Right lobe of liver (tissue), 6 donors: ENCODE results near the gene MTFR2. TPM values are rescaled to one million over a fixed set of nuclear protein-coding genes. Genes with fewer than 3 reads are reported as not detected.
A peak's percentile ranks its signal among the peaks of the same experiment; 100 is the strongest.

Experiments used
- ATAC-seq, 4 donors: fragments of 200-7000 bp; cut with Tn5 transposase; one replicate each; pipeline ENCODE4 v1.9.1; 2020; ENCODE audit warnings: mild to moderate bottlenecking in 4 of 4, moderate library complexity in 4 of 4
- DNase-seq, 3 donors: peaks; one replicate each; pipeline ENCODE4 v3.0.0-alpha.2; 2020
- H3K27ac ChIP-seq, 3 donors: fragments of 200-600 bp; one replicate each; pipeline ENCODE4 v1.8.0; 2022
- H3K27me3 ChIP-seq, 2 donors: fragments of 200-600 bp; one replicate each; pipeline ENCODE4 v1.8.0; 2022
- H3K36me3 ChIP-seq, 4 donors: fragments of 200-600 bp; sonication (generic) in 1 of 4; one replicate each; pipeline versions ENCODE4 v1.5.1 to v1.8.0; 2017 to 2022; ENCODE audit warnings: control low read depth in 1 of 4
- H3K4me1 ChIP-seq, 4 donors: fragments of 200-600 bp; sonication (generic) in 1 of 4; one replicate each; pipeline versions ENCODE4 v1.5.1 to v1.8.0; 2017 to 2022; ENCODE audit warnings: control low read depth in 1 of 4
- H3K4me3 ChIP-seq, 3 donors: fragments of 200-600 bp; one replicate each; pipeline ENCODE4 v1.8.0; 2022
- H3K9me3 ChIP-seq, 4 donors: fragments of 200-600 bp; sonication (generic) in 1 of 4; one replicate each; pipeline versions ENCODE4 v1.5.1 to v1.8.0; 2017 to 2022; ENCODE audit warnings: control low read depth in 1 of 4
- CTCF ChIP-seq, 4 donors: fragments of 200-600 bp in 3 of 4; fragments of 450-650 bp in 1 of 4; IDR thresholded peaks; one replicate each; pipeline versions ENCODE4 v1.5.1 to v1.8.0; 2016 to 2022; ENCODE audit warnings: antibody characterized with exemption in 4 of 4, mild to moderate bottlenecking in 2 of 4
- POLR2A ChIP-seq: fragments of 450-650 bp; IDR thresholded peaks from one replicate; pipeline ENCODE4 v1.6.1; 2017; ENCODE audit warnings: antibody characterized with exemption, mild to moderate bottlenecking
- WGBS: methylation state at CpG from one replicate; pipeline ENCODE4 v1.1.6; 2018; ENCODE audit warnings: low coverage, low lambda C conversion rate; ENCODE audit not compliant: insufficient coverage; ENCODE audit errors: missing lambda C conversion rate; 5-methylcytosine and 5-hydroxymethylcytosine counted together
- intact Hi-C, 2 donors: fragments of 100-400 bp; cut with DNase I; formaldehyde crosslinking; loops; one replicate each; pipeline versions ENCODE4 v1.11.2 to v1.14.1; 2022
- total RNA-seq, 6 experiments: library from RNA; depleted of rRNA in 2 of 6; stranded (reverse); fragments of >200 nt in 2 of 6; fragmentation: NEBNext Ultra II Directional in 3 of 6; extraction: Animal tissue kit (Norgen Biotek cat#: 25700) in 3 of 6; gene quantifications; one replicate each; pipeline versions ENCODE4 v1.1.0 to v1.2.4, GENCODE V29; 2016 to 2023
- donor health status: DM: no; HTN: yes; CAD: no.
- donor health status: DM: no; HTN: no; CAD: no.
- donor health status: DM: no; HTN: no; CAD: no.
- donor health status: DM: no; HTN: yes; CAD: no.
- donor health status: DM: no; HTN: yes; CAD: no.

Gene MTFR2
- total RNA-seq, 6 experiments from 2014 or later: 0.12 to 0.68 (median 0.45) TPM; not detected in 2

GRCh38 chr6:136232701-136233100 lies 17.4 kb downstream of the MTFR2 start:
- no peaks in the 10 kb centered on the region for H3K4me1 ChIP-seq
- intact Hi-C loops: no loop called here
- no peak overlapping the region for H3K4me3 ChIP-seq
- WGBS: 100% methylated on average over 1 of the region's 1 CpG
- TF ChIP-seq POLR2A (no peak), CTCF (IDR thresholded peaks at IDR 0.05) (no peak)
- ATAC-seq (no peak), DNase-seq (no peak)
- no peak overlapping the region for H3K27ac ChIP-seq
- no peaks in the 10 kb centered on the region for H3K27me3 ChIP-seq
- H3K36me3 ChIP-seq: no peaks in the 10 kb centered on the region
- H3K9me3 ChIP-seq: no peaks in the 10 kb centered on the region

GRCh38 chr6:136230219-136230853 lies 19.8 kb downstream of the MTFR2 start:
- no peak for ATAC-seq
- WGBS: 96% methylated on average over 2 of the region's 2 CpGs
- intact Hi-C loops: no loop called here

GRCh38 chr6:136228814-136229213 lies 21.3 kb downstream of the MTFR2 start:
- Histone ChIP-seq H3K27ac (no peak overlapping the region), H3K9me3 (no peaks in the 10 kb centered on the region), H3K27me3 (no peaks in the 10 kb centered on the region), H3K36me3 (no peaks in the 10 kb centered on the region), H3K4me3 (no peak overlapping the region), H3K4me1 (peaks cover 0 to 11% (median 0%) of the 10 kb centered on the region in 4 donors)
- 75% methylated on average over 2 of the region's 2 CpGs for WGBS
- ATAC-seq (no peak), DNase-seq (no peak)
- TF ChIP-seq CTCF (IDR thresholded peaks at IDR 0.05): no peak
- intact Hi-C loops: no loop called here

More at GRCh38 chr6:136230219-136230853, 19.8 kb downstream of the MTFR2 start:
- Histone ChIP-seq H3K27me3 (no peaks in the 10 kb centered on the region), H3K4me1 (peaks cover 0 to 11% (median 0%) of the 10 kb centered on the region in 4 donors), H3K36me3 (no peaks in the 10 kb centered on the region), H3K9me3 (no peaks in the 10 kb centered on the region), H3K4me3 (no peak overlapping the region), H3K27ac (no peak overlapping the region)
- TF ChIP-seq POLR2A (no peak), CTCF (IDR thresholded peaks at IDR 0.05) (no peak)
- no peak for DNase-seq

- Histone ChIP-seq H3K27me3 (no peaks in the 10 kb centered on the region), H3K36me3 (no peaks in the 10 kb centered on the region), H3K4me1 (peaks cover 0 to 11% (median 0%) of the 10 kb centered on the region in 4 donors), H3K9me3 (no peaks in the 10 kb centered on the region), H3K27ac (peak overlapping the region; percentile 55 to 68 (median 61)), H3K4me3 (peak overlapping the region; percentile 22 to 35 (median 32))
- DNase-seq (no peak), ATAC-seq (peak; percentile 45 to 62 (median 55))
- 46% methylated on average over 3 of the region's 4 CpGs for WGBS
- intact Hi-C loops: no loop called here
- TF ChIP-seq CTCF (IDR thresholded peaks at IDR 0.05) (no peak), POLR2A (no peak)
These were observed 23.3 kb downstream of the MTFR2 start for GRCh38 chr6:136226674-136227377.
